Mesenchymal stem cell (in vitro differentiated cells and primary cell): ENCODE results near the gene CCDC14.

Source experiments
- DNase-seq: peaks from one replicate; pipeline ENCODE4 v3.0.0-alpha.2; 2013
- H2AFZ ChIP-seq: one replicate; pipeline ENCODE4 v1.6.1; 2013; ENCODE audit warnings: low read depth, mild to moderate bottlenecking, control low read depth, inconsistent platforms, low read length, moderate library complexity
- H2AK5ac ChIP-seq: 2 replicates; pipeline ENCODE4 v1.6.1; 2013; ENCODE audit warnings: low read length, moderate library complexity, mild to moderate bottlenecking, inconsistent platforms; ENCODE audit not compliant: severe bottlenecking
- H2BK120ac ChIP-seq: one replicate; pipeline ENCODE4 v1.6.1; 2013; ENCODE audit warnings: low read depth, mild to moderate bottlenecking, inconsistent platforms, low read length, moderate library complexity
- H2BK12ac ChIP-seq, 2 experiments: one replicate each; pipeline ENCODE4 v1.6.1; 2013; ENCODE audit warnings: inconsistent platforms in 2 of 2, low read length in 2 of 2, mild to moderate bottlenecking in 2 of 2, moderate library complexity in 2 of 2, control low read depth in 1 of 2
- H2BK15ac ChIP-seq: one replicate; pipeline ENCODE4 v1.6.1; 2013; ENCODE audit warnings: mild to moderate bottlenecking, low read depth, inconsistent platforms; ENCODE audit not compliant: poor library complexity, severe bottlenecking
- H2BK5ac ChIP-seq: 2 replicates; pipeline ENCODE4 v1.6.1; 2013; ENCODE audit warnings: low read depth, mild to moderate bottlenecking, low read length, control low read depth, inconsistent platforms; ENCODE audit not compliant: poor library complexity, severe bottlenecking
- H3K14ac ChIP-seq, 2 experiments: one replicate each; pipeline ENCODE4 v1.6.1; 2013; ENCODE audit warnings: inconsistent platforms in 2 of 2, low read length in 2 of 2, control low read depth in 1 of 2, mild to moderate bottlenecking in 1 of 2, moderate library complexity in 1 of 2
- H3K18ac ChIP-seq, 2 experiments: one replicate each; pipeline ENCODE4 v1.6.1; 2013; ENCODE audit warnings: inconsistent platforms in 2 of 2, low read length in 2 of 2, control low read depth in 1 of 2, low read depth in 1 of 2, mild to moderate bottlenecking in 1 of 2
- H3K23ac ChIP-seq, 2 experiments: one replicate each; pipeline ENCODE4 v1.6.1; 2013; ENCODE audit warnings: inconsistent platforms in 2 of 2, low read length in 2 of 2, mild to moderate bottlenecking in 2 of 2, moderate library complexity in 2 of 2, control low read depth in 1 of 2
- H3K27ac ChIP-seq: 2 replicates; pipeline ENCODE4 v1.5.1; 2013; ENCODE audit warnings: mild to moderate bottlenecking, moderate library complexity, low read length, control low read depth, inconsistent platforms; ENCODE audit not compliant: poor library complexity, severe bottlenecking
- H3K27me3 ChIP-seq, 2 experiments: 2 replicates each; pipeline versions ENCODE4 v1.6.1 to v1.7.0; 2013; ENCODE audit warnings: low read length in 2 of 2, mild to moderate bottlenecking in 2 of 2, moderate library complexity in 2 of 2, control low read depth in 1 of 2, inconsistent platforms in 1 of 2; ENCODE audit not compliant: control insufficient read depth in 1 of 2, insufficient read depth in 1 of 2
- H3K36me3 ChIP-seq, 2 experiments: 2 replicates each; pipeline versions ENCODE4 v1.6.1 to v1.7.0; 2013; ENCODE audit warnings: low read length in 2 of 2, control low read depth in 1 of 2, inconsistent platforms in 1 of 2, low read depth in 1 of 2, mild to moderate bottlenecking in 1 of 2; ENCODE audit not compliant: insufficient read depth in 2 of 2, control insufficient read depth in 1 of 2
- H3K4ac ChIP-seq, 2 experiments: one replicate each; pipeline ENCODE4 v1.6.1; 2013; ENCODE audit warnings: inconsistent platforms in 2 of 2, low read length in 2 of 2, mild to moderate bottlenecking in 2 of 2, moderate library complexity in 2 of 2, control low read depth in 1 of 2, low read depth in 1 of 2
- H3K4me1 ChIP-seq: 2 replicates; pipeline ENCODE4 v1.6.1; 2013; ENCODE audit warnings: low read depth, low read length, control low read depth; ENCODE audit not compliant: control insufficient read depth, insufficient read depth
- H3K4me2 ChIP-seq: 2 replicates; pipeline ENCODE4 v1.6.1; 2013; ENCODE audit warnings: low read length, mild to moderate bottlenecking, inconsistent platforms; ENCODE audit not compliant: poor library complexity, severe bottlenecking
- H3K4me3 ChIP-seq, 2 experiments: 2 replicates each; pipeline versions ENCODE4 v1.5.1 to v1.7.0; 2013; ENCODE audit warnings: low read length in 2 of 2, mild to moderate bottlenecking in 2 of 2, control low read depth in 1 of 2, low read depth in 1 of 2; ENCODE audit not compliant: insufficient read depth in 1 of 2
- H3K79me1 ChIP-seq: replicated peaks from 2 replicates; pipeline ENCODE4 v1.6.1; 2013; ENCODE audit warnings: mild to moderate bottlenecking, control low read depth, low read length, inconsistent platforms; ENCODE audit not compliant: poor library complexity, severe bottlenecking
- H3K9ac ChIP-seq: 2 replicates; pipeline ENCODE4 v1.7.0; 2013; ENCODE audit warnings: mild to moderate bottlenecking, low read length, moderate library complexity
- H3K9me3 ChIP-seq: 2 replicates; pipeline ENCODE4 v1.7.0; 2013; ENCODE audit warnings: mild to moderate bottlenecking, low read length; ENCODE audit not compliant: control insufficient read depth
- H4K8ac ChIP-seq: one replicate; pipeline ENCODE4 v1.6.1; 2013; ENCODE audit warnings: inconsistent platforms, mild to moderate bottlenecking, low read length, moderate library complexity
- H4K91ac ChIP-seq: one replicate; pipeline ENCODE4 v1.6.1; 2013; ENCODE audit warnings: mild to moderate bottlenecking, low read length, inconsistent platforms
- WGBS: methylation state at CpG from one replicate; pipeline ENCODE4 v1.1.7; 2013; ENCODE audit warnings: mixed read lengths; 5-methylcytosine and 5-hydroxymethylcytosine counted together

The CCDC14 gene

DNA sequence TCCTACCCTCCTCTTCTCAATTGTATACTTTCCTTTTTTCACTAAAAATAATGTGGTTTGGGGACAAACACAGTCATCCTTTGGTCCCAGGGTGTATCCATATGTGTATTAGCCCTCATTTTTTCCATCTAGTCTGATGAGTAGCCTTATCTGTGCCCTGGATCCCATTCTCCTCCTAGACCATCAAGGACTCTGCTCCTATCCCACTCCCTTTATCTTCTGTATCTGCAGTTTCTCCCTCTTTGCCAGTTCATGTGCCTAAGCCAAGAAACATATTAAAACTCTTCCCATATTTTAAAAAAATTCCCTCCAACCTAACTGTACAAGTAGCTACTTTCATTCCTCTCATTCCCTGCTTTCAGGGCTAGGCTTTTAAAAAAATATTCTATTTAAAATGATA lies 25.2 kb downstream of the CCDC14 start:
- Histone ChIP-seq H3K9me3 (no peaks in the 10 kb centered on the region), H3K9ac (no peak overlapping the region), H2BK15ac (no peak overlapping the region), H3K14ac (no peak overlapping the region), H2AK5ac (no peak overlapping the region), H3K18ac (no peak overlapping the region), H3K4me2 (no peak overlapping the region), H3K4me1 (no peaks in the 10 kb centered on the region), H3K27me3 (no peaks in the 10 kb centered on the region), H2BK12ac (no peak overlapping the region), H3K79me1 (peaks cover 4% of the 10 kb centered on the region), H3K27ac (no peak overlapping the region), H3K36me3 (peaks cover 4 to 22% of the 10 kb centered on the region in 2 experiments), H3K4me3 (no peak overlapping the region), H3K4ac (no peak overlapping the region), H2AFZ (no peak overlapping the region), H3K23ac (no peak overlapping the region), H4K91ac (no peak overlapping the region), H2BK120ac (no peak overlapping the region), H2BK5ac (no peak overlapping the region), H4K8ac (no peak overlapping the region)
- DNase-seq = no peak

DNA sequence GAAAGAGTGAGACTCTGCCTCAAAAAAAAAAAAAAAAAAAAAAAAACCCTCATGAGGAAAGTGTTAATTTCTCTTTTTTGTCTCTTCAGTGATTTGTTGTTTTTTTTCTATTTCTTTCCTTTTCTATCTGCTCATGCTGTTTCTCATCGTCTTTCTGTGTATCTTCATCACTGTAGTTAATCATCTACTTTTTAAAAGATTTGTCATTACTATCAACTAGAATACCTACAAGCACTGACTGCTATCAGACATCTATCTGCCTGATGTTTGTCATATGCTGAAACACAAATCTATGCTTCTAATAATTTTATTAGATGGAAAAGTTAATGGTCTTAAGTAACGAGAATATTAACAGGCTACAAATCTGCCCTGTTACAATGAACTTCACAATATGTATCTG lies 26.8 kb downstream of the CCDC14 start:
- H3K9ac ChIP-seq = no peak overlapping the region
- H3K18ac ChIP-seq = no peak overlapping the region
- no peak for DNase-seq
- H3K9me3 ChIP-seq = no peaks in the 10 kb centered on the region
- no peak overlapping the region for H4K91ac ChIP-seq
- no peak overlapping the region for H2BK5ac ChIP-seq
- no peak overlapping the region for H3K14ac ChIP-seq
- no peak overlapping the region for H3K4me3 ChIP-seq
- no peak overlapping the region for H2BK12ac ChIP-seq
- no peak overlapping the region for H3K23ac ChIP-seq
- H3K36me3 ChIP-seq = peaks cover 6 to 33% of the 10 kb centered on the region in 2 experiments
- H2AK5ac ChIP-seq = no peak overlapping the region
- H4K8ac ChIP-seq = no peak overlapping the region
- H3K4me1 ChIP-seq = no peaks in the 10 kb centered on the region
- no peak overlapping the region for H2BK120ac ChIP-seq
- H3K4ac ChIP-seq = no peak overlapping the region
- no peaks in the 10 kb centered on the region for H3K27me3 ChIP-seq
- WGBS = 100% methylated on average over 1 of the region's 2 CpGs
- H2AFZ ChIP-seq = no peak overlapping the region
- peaks cover 4% of the 10 kb centered on the region for H3K79me1 ChIP-seq
- H2BK15ac ChIP-seq = no peak overlapping the region
- no peak overlapping the region for H3K4me2 ChIP-seq
- H3K27ac ChIP-seq = no peak overlapping the region

DNA sequence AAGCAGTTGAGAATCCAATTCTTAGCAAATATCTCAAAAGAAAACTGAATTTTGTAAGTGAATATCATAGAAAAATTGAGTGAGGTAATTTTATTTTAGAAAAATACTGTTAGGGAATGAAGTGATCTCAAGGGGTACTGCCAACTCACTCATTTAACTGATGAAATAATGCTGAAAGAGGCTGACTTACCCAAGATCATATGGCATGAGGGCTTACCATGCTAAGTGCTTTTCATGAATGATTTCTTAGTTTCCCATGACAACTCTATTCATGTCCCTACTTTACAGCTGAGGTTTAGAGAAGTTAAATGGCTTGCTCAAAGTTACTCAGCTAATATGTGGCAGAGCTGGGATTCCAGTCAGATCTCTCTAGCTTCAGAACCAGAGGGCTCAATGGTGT lies 30.6 kb downstream of the CCDC14 start:
- Histone ChIP-seq H2BK15ac (no peak overlapping the region), H3K9ac (no peak overlapping the region), H3K9me3 (no peaks in the 10 kb centered on the region), H3K4ac (no peak overlapping the region), H3K36me3 (peaks cover 12 to 51% of the 10 kb centered on the region in 2 experiments), H2BK12ac (no peak overlapping the region), H2BK5ac (no peak overlapping the region), H4K8ac (no peak overlapping the region), H3K4me3 (no peak overlapping the region), H3K4me1 (no peaks in the 10 kb centered on the region), H4K91ac (no peak overlapping the region), H3K14ac (no peak overlapping the region), H2AK5ac (no peak overlapping the region), H3K27ac (no peak overlapping the region), H3K79me1 (peaks cover 1% of the 10 kb centered on the region), H3K4me2 (no peak overlapping the region), H3K18ac (no peak overlapping the region), H3K23ac (no peak overlapping the region), H2AFZ (no peak overlapping the region), H2BK120ac (no peak overlapping the region), H3K27me3 (no peaks in the 10 kb centered on the region)
- no peak for DNase-seq

DNA sequence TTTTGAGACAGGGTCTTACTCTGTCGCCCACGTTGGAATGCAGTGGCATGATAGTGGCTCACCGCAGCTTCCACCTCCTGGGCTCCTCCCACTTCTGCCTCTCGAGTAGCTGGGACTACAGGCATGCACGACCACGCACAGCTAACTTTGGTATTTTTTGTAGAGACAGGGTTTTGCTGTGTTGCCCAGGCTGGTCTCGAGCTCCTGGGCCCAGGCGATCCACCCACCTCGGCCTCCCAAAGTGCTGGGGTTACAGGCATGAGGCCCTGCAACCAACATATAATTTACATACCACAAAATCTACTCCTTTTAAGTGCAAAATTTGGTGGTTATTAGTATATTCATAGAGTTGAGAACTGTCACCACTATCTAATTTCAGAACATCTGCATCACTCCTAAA lies 31.7 kb downstream of the CCDC14 start:
- Histone ChIP-seq H3K18ac (no peak overlapping the region), H2BK12ac (no peak overlapping the region), H4K91ac (no peak overlapping the region), H3K9ac (no peak overlapping the region), H3K9me3 (peaks cover under 1% of the 10 kb centered on the region), H3K36me3 (peaks cover 15 to 61% of the 10 kb centered on the region in 2 experiments), H3K4ac (no peak overlapping the region), H3K27ac (no peak overlapping the region), H3K14ac (no peak overlapping the region), H3K23ac (no peak overlapping the region), H2BK5ac (no peak overlapping the region), H3K4me1 (no peaks in the 10 kb centered on the region), H2BK120ac (no peak overlapping the region), H3K4me3 (no peak overlapping the region), H3K27me3 (no peaks in the 10 kb centered on the region), H4K8ac (no peak overlapping the region), H2BK15ac (no peak overlapping the region), H3K4me2 (no peak overlapping the region), H2AFZ (no peak overlapping the region), H3K79me1 (peaks cover 1% of the 10 kb centered on the region), H2AK5ac (no peak overlapping the region)
- 100% methylated on average over 4 of the region's 9 CpGs for WGBS
- DNase-seq = no peak
